ENCODE data around the gene CRIP2. TPM values are rescaled to one million over a fixed set of nuclear protein-coding genes. Genes with fewer than 3 reads are reported as not detected.

Gene CRIP2
- total and polyA plus RNA-seq, 2 of the 4 experiments (the other 2 are of a cell fraction) = 18.1 to 123 TPM

DNA sequence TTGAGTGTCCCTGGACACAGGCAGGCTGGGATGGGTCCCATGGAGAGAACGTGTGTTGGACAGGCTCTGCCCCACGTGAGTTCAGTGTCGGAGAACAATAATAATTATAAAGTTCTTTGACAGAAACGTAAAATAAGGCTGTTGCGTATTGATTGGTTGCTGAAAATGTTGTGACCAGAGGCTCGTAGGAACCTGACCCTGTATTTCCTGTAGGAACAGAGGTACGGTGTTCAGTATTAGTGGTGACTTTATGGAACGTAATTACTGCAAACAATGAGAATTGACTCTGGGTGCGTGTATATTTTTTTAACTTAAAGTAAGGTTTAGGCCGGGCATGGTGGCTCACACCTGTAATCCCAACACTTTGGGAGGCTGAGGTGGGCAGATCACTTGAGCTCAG, 47.2 kb upstream of the CRIP2 start:
- no peak for TF ChIP-seq MXI1 (IDR thresholded peaks at IDR 0.05; ENCODE audit: borderline replicate concordance, low read depth, low read length)
- no peak for TF ChIP-seq BHLHE40 (IDR thresholded peaks at IDR 0.05; ENCODE audit: low read depth, low read length)
- TF ChIP-seq, protein P1, sequence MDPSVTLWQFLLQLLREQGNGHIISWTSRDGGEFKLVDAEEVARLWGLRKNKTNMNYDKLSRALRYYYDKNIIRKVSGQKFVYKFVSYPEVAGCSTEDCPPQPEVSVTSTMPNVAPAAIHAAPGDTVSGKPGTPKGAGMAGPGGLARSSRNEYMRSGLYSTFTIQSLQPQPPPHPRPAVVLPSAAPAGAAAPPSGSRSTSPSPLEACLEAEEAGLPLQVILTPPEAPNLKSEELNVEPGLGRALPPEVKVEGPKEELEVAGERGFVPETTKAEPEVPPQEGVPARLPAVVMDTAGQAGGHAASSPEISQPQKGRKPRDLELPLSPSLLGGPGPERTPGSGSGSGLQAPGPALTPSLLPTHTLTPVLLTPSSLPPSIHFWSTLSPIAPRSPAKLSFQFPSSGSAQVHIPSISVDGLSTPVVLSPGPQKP (IDR thresholded peaks at IDR 0.05; ENCODE audit: borderline replicate concordance, low read depth, low read length) = no peak
- TF ChIP-seq, protein P2, sequence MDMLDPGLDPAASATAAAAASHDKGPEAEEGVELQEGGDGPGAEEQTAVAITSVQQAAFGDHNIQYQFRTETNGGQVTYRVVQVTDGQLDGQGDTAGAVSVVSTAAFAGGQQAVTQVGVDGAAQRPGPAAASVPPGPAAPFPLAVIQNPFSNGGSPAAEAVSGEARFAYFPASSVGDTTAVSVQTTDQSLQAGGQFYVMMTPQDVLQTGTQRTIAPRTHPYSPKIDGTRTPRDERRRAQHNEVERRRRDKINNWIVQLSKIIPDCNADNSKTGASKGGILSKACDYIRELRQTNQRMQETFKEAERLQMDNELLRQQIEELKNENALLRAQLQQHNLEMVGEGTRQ (IDR thresholded peaks at IDR 0.05; ENCODE audit: low read depth, low read length) = no peak
- no peak for TF ChIP-seq FOS (IDR thresholded peaks at IDR 0.05; ENCODE audit: low read depth, low read length)
- TF ChIP-seq MAZ (IDR thresholded peaks at IDR 0.05; ENCODE audit: borderline replicate concordance, low read depth, low read length) = no peak
- TF ChIP-seq CHD1 (IDR thresholded peaks at IDR 0.05; ENCODE audit: low read depth, low read length) = no peak
- no peak for TF ChIP-seq SMC3 (IDR thresholded peaks at IDR 0.05; ENCODE audit: low read depth, low read length)
- Histone ChIP-seq H3K4ac (ENCODE audit: low read depth, low read length) (no peak overlapping the region), H3K9me3 (ENCODE audit: control insufficient read depth, insufficient read depth, low read length) (no peaks in the 10 kb centered on the region), H3K9ac (ENCODE audit: low read depth, low read length) (no peak overlapping the region), H3K4me3 (ENCODE audit: insufficient read depth, low read depth, low read length) (no peak overlapping the region), H4K91ac (ENCODE audit: insufficient read depth, low read depth, low read length) (no peak overlapping the region), H2AK5ac (ENCODE audit: low read depth, low read length) (no peak overlapping the region), H3K23ac (ENCODE audit: low read depth, low read length) (no peak overlapping the region), H3K27ac (ENCODE audit: insufficient read depth, low read length) (no peak overlapping the region), H2BK120ac (ENCODE audit: low read depth, low read length) (no peak overlapping the region), H3K14ac (replicated peaks; ENCODE audit: low read depth, low read length) (no peak overlapping the region), H4K5ac (ENCODE audit: low read depth, low read length) (no peak overlapping the region), H2BK5ac (ENCODE audit: low read depth, low read length, poor library complexity, severe bottlenecking) (no peak overlapping the region), H3K4me1 (ENCODE audit: control insufficient read depth, insufficient read depth, low read length) (no peaks in the 10 kb centered on the region; the same call in none of the 2 replicates), H2AK9ac (replicated peaks; ENCODE audit: low read depth, low read length, poor library complexity) (no peak overlapping the region), H2AFZ (replicated peaks; ENCODE audit: low read length, poor library complexity) (no peak overlapping the region), H3K56ac (ENCODE audit: extremely low read depth, insufficient read depth, low read length) (no peak overlapping the region), H3K36me3 (ENCODE audit: control insufficient read depth, insufficient read depth, low read length) (peaks cover 14% of the 10 kb centered on the region), H3K27me3 (ENCODE audit: control insufficient read depth, insufficient read depth, low read length) (no peaks in the 10 kb centered on the region), H4K8ac (ENCODE audit: low read depth in 2 of 2, low read length in 2 of 2) (no peak overlapping the region), H4K20me1 (ENCODE audit: insufficient read depth, low read length) (peaks cover 81% of the 10 kb centered on the region), H3K4me2 (ENCODE audit: low read depth, low read length) (no peak overlapping the region), H3K79me1 (ENCODE audit: low read depth in 1 of 2, low read length in 2 of 2) (peaks cover 14 to 60% of the 10 kb centered on the region in 2 experiments), H2BK20ac (ENCODE audit: low read depth, low read length) (no peak overlapping the region), H3K9me1 (ENCODE audit: insufficient read depth, low read length) (peaks cover 6% of the 10 kb centered on the region), H3K18ac (ENCODE audit: low read depth, low read length) (no peak overlapping the region), H2BK15ac (ENCODE audit: low read depth, low read length) (no peak overlapping the region)
- dilution Hi-C loops (cut with HindIII; ENCODE audit: low sequenced_read_pairs, unreplicated experiment) (no loop called here), intact Hi-C loops (cut with micrococcal nuclease) (no loop called here), in situ Hi-C loops (cut with MboI; ENCODE audit: low sequenced_read_pairs) (no loop called here)
- 95% methylated on average over 5 of the region's 10 CpGs; no CpG with 5 or more reads in 1 of the 2 experiments for WGBS, 2 experiments (ENCODE audit: extremely low coverage in 2 of 2, insufficient read length in 1 of 2)
- BruUV-seq (replicated peaks) = no TSS peak
- ChIA-PET POLR2A (ENCODE audit: unreplicated experiment) (no interaction called here), CTCF (no interaction called here)
- ATAC-seq (ENCODE audit: low read depth) (no peak), DNase-seq (no peak)
